Measurements from ENCODE around the gene AMPD3.

The AMPD3 gene

GRCh38 chr11:10412266-10412665 is 42.8 kb upstream of the AMPD3 start:
- TF ChIP-seq POLR2AphosphoS5 (IDR thresholded peaks at IDR 0.05; ENCODE audit: borderline replicate concordance, low read depth, low read length) = no peak
- TF ChIP-seq FOXP2 (optimal IDR thresholded peaks at IDR 0.05; ENCODE audit: control extremely low read depth, extremely low read length, insufficient read depth) = no peak
- TF ChIP-seq EZH2 (IDR thresholded peaks at IDR 0.05) = no peak

DNA sequence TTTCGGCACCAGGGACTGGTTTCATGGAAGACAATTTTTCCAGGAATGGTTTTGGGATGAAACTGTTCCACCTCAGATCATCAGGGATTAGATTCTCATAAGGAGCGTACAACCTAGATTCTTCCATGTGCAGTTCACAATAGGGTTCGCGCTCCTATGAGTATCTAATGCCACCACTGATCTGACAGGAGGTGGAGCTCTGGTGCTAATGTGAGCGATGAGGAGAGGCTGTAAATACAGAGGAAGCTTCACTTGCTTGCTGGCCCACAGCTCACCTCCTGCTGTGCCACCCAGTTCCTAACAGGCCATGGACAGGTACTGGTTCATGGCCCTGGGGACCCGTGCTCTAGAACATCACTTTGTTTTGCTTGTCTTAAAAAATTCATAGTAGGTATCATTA is 41.8 kb upstream of the AMPD3 start:
- TF ChIP-seq FOXP2 (optimal IDR thresholded peaks at IDR 0.05; ENCODE audit: control extremely low read depth, extremely low read length, insufficient read depth) (no peak), POLR2AphosphoS5 (IDR thresholded peaks at IDR 0.05; ENCODE audit: borderline replicate concordance, low read depth, low read length) (no peak), EZH2 (IDR thresholded peaks at IDR 0.05) (no peak)
- 0 out of 2 replicates have a peak overlapping the region, but pooled peaks have one; percentile 89 for H3K27ac ChIP-seq
- no peak overlapping the region for H3K4me3 ChIP-seq
- H3K9me3 ChIP-seq (ENCODE audit: low read depth, low read length) = no peaks in the 10 kb centered on the region
- no peak for DNase-seq (ENCODE audit: low read depth, low spot score)
- no peaks in the 10 kb centered on the region for H3K36me3 ChIP-seq (ENCODE audit: insufficient read depth, low read length)
- H3K9ac ChIP-seq (ENCODE audit: insufficient read length) = no peak overlapping the region

More at GRCh38 chr11:10412266-10412665, 42.8 kb upstream of the AMPD3 start:
- peak overlapping the region; percentile 37; the same call in 1 of the 2 replicates for H3K27ac ChIP-seq
- no peaks in the 10 kb centered on the region for H3K36me3 ChIP-seq (ENCODE audit: insufficient read depth, low read length)
- no peak for DNase-seq (ENCODE audit: low read depth, low spot score)
- no peaks in the 10 kb centered on the region for H3K9me3 ChIP-seq (ENCODE audit: low read depth, low read length)
- H3K9ac ChIP-seq (ENCODE audit: insufficient read length) = no peak overlapping the region
- H3K4me3 ChIP-seq = no peak overlapping the region

DNA sequence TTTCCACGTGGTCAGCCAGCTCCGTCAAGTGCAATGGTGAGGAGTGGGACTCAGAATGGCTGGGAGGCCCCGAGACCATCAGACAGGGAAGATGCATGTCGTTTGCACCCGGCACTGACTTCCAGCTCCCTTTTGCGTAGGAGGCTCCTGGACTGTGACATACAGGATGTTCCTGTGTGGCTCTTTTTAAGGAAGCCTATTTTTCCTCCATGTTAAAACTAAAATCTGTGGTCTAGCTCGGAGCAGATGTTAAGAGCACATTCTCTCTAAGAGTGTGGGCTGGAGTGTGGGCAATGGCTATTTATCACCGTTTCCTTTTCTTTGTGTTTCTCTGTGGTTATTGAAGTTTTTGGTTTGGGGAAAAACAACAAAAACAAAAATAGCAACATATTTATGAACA is 40.9 kb upstream of the AMPD3 start:
- Histone ChIP-seq H3K4me3 (no peak overlapping the region), H3K9ac (ENCODE audit: insufficient read length) (peak overlapping the region; percentile 15), H3K36me3 (ENCODE audit: insufficient read depth, low read length) (no peaks in the 10 kb centered on the region), H3K27ac (peak overlapping the region; percentile 89), H3K9me3 (ENCODE audit: low read depth, low read length) (no peaks in the 10 kb centered on the region)
- TF ChIP-seq POLR2AphosphoS5 (IDR thresholded peaks at IDR 0.05; ENCODE audit: borderline replicate concordance, low read depth, low read length) (no peak), EZH2 (IDR thresholded peaks at IDR 0.05) (no peak), FOXP2 (optimal IDR thresholded peaks at IDR 0.05; ENCODE audit: control extremely low read depth, extremely low read length, insufficient read depth) (no peak)
- no peak for DNase-seq (ENCODE audit: low read depth, low spot score)

GRCh38 chr11:10414659-10415058 is 40.4 kb upstream of the AMPD3 start:
- no peak for DNase-seq (ENCODE audit: low read depth, low spot score)
- Histone ChIP-seq H3K36me3 (ENCODE audit: insufficient read depth, low read length) (no peaks in the 10 kb centered on the region), H3K9me3 (ENCODE audit: low read depth, low read length) (no peaks in the 10 kb centered on the region), H3K27ac (peak overlapping the region; percentile 89), H3K9ac (ENCODE audit: insufficient read length) (peak overlapping the region; percentile 15), H3K4me3 (0 out of 2 replicates have a peak overlapping the region, but pooled peaks have one; percentile 0)
- TF ChIP-seq EZH2 (IDR thresholded peaks at IDR 0.05) (no peak), FOXP2 (optimal IDR thresholded peaks at IDR 0.05; ENCODE audit: control extremely low read depth, extremely low read length, insufficient read depth) (no peak), POLR2AphosphoS5 (IDR thresholded peaks at IDR 0.05; ENCODE audit: borderline replicate concordance, low read depth, low read length) (no peak)

DNA sequence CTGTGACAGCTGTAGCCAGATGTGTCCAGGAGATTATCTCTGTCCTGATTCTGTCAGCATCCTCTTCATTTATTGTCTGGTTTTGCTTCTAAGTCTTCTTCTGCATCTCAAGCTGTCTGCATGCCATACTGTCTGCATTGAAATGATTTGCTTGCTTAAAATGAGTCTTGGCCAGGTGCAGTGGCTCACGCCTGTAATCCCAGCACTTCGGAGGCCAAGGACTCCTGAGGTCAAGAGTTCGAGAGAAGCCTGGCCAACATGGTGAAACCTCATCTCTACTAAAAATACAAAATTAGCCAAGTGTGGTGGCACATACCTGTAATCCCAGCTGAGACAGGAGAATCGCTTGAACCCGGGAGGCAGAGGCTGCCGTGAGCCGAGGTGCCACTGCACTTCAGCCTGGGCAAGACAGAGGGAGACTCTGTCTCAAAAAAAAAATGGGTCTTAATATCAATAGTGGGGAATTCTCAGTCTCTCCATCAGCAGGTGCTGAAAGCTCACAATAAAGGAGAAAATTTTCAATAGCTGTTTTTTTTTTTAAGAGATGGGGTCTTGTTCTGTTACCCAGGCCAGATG is 39.2 kb upstream of the AMPD3 start:
- Histone ChIP-seq H3K9me3 (ENCODE audit: low read depth, low read length) (no peaks in the 10 kb centered on the region), H3K9ac (ENCODE audit: insufficient read length) (no peak overlapping the region), H3K27ac (no peak overlapping the region; the same call in 1 of the 2 replicates), H3K36me3 (ENCODE audit: insufficient read depth, low read length) (no peaks in the 10 kb centered on the region), H3K4me3 (no peak overlapping the region)
- TF ChIP-seq FOXP2 (optimal IDR thresholded peaks at IDR 0.05; ENCODE audit: control extremely low read depth, extremely low read length, insufficient read depth) (no peak), EZH2 (IDR thresholded peaks at IDR 0.05) (no peak), POLR2AphosphoS5 (IDR thresholded peaks at IDR 0.05; ENCODE audit: borderline replicate concordance, low read depth, low read length) (no peak)
- DNase-seq (ENCODE audit: low read depth, low spot score) = no peak

DNA sequence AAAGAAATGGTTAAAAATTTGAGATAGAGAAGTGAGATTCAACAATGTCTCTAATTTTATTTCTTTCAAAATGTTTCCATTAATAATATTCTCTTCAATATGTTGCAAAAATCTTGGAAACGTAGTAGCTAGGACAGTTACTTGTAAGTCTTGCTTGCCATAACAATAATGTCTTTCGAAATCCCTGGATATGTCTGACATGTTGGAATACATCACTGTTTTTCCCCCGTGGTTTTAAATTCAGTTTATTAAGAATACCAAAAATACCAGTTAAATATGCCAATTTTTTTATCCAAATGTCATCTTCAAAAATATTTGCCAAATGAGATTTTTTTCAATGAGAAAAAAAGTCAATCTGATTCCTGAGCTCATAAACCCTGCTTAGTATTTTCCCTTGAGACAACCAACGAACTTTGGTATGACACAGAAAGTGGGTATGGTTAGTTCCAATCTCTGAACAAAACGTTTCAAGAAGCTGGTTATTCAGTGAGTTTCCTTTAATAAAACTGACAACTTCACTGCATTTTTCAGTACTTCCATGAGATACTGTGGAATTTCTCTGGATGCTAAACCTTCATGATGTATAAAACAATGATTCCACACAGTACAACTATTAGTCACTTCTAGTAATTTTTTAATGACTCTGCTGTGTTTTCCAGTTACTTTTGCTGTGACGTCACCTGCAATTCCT is 36.7 kb upstream of the AMPD3 start:
- H3K9ac ChIP-seq (ENCODE audit: insufficient read length) = no peak overlapping the region
- H3K4me3 ChIP-seq = no peak overlapping the region
- H3K27ac ChIP-seq = peak overlapping the region; percentile 22
- DNase-seq (ENCODE audit: low read depth, low spot score) = no peak
- H3K9me3 ChIP-seq (ENCODE audit: low read depth, low read length) = no peaks in the 10 kb centered on the region
- no peaks in the 10 kb centered on the region for H3K36me3 ChIP-seq (ENCODE audit: insufficient read depth, low read length)
- no peak for TF ChIP-seq POLR2AphosphoS5 (IDR thresholded peaks at IDR 0.05; ENCODE audit: borderline replicate concordance, low read depth, low read length)
- no peak for TF ChIP-seq EZH2 (IDR thresholded peaks at IDR 0.05)
- no peak for TF ChIP-seq FOXP2 (optimal IDR thresholded peaks at IDR 0.05; ENCODE audit: control extremely low read depth, extremely low read length, insufficient read depth)

- Histone ChIP-seq H3K9me3 (ENCODE audit: low read depth, low read length) (no peaks in the 10 kb centered on the region), H3K36me3 (ENCODE audit: insufficient read depth, low read length) (no peaks in the 10 kb centered on the region), H3K27ac (peak overlapping the region; percentile 22), H3K4me3 (no peak overlapping the region), H3K9ac (ENCODE audit: insufficient read length) (no peak overlapping the region)
- no peak for DNase-seq (ENCODE audit: low read depth, low spot score)
- TF ChIP-seq FOXP2 (optimal IDR thresholded peaks at IDR 0.05; ENCODE audit: control extremely low read depth, extremely low read length, insufficient read depth) (no peak), EZH2 (IDR thresholded peaks at IDR 0.05) (no peak), POLR2AphosphoS5 (IDR thresholded peaks at IDR 0.05; ENCODE audit: borderline replicate concordance, low read depth, low read length) (no peak)
Measured at GRCh38 chr11:10418950-10419310, 36.1 kb upstream of the AMPD3 start.

DNA sequence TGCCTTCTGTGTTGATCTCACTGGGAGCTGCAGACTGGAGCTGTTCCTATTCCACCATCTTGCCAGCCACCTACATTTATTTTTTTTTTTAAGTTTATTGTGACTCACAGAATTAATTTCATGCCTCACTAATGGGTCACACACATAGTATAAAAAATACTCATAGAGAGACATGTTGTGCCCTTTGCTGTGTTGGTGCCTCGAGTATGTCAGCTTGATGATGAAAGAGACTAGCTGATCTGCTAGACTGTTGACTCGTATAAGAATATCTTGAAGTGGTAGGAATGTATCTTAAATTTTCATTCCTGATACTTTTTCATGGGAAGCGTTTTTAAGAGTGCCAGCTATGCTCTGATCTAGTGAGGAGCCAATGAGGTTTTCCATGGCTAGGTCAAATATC is 28.6 kb upstream of the AMPD3 start:
- TF ChIP-seq FOXP2 (optimal IDR thresholded peaks at IDR 0.05; ENCODE audit: control extremely low read depth, extremely low read length, insufficient read depth) (no peak), EZH2 (IDR thresholded peaks at IDR 0.05) (no peak), POLR2AphosphoS5 (IDR thresholded peaks at IDR 0.05; ENCODE audit: borderline replicate concordance, low read depth, low read length) (no peak)
- DNase-seq (ENCODE audit: low read depth, low spot score) = no peak
- no peak overlapping the region for H3K4me3 ChIP-seq
- no peak overlapping the region for H3K9ac ChIP-seq (ENCODE audit: insufficient read length)
- H3K9me3 ChIP-seq (ENCODE audit: low read depth, low read length) = no peaks in the 10 kb centered on the region
- no peaks in the 10 kb centered on the region for H3K36me3 ChIP-seq (ENCODE audit: insufficient read depth, low read length)
- no peak overlapping the region for H3K27ac ChIP-seq
